Skeletal muscle tissue (tissue), 5 donors: Measurements from ENCODE around the gene FMO2. TPM values are rescaled to one million over a fixed set of nuclear protein-coding genes. Genes with fewer than 3 reads are reported as not detected.

Experiments
- H3K27ac ChIP-seq: one replicate; pipeline ENCODE4 v1.7.0; 2013; ENCODE audit warnings: mild to moderate bottlenecking, low read depth, low read length, inconsistent platforms
- H3K27me3 ChIP-seq, 3 donors: one replicate each; pipeline ENCODE4 v1.7.0; 2013; ENCODE audit warnings: low read length in 3 of 3; ENCODE audit not compliant: control insufficient read depth in 3 of 3, insufficient read depth in 3 of 3
- H3K36me3 ChIP-seq, 3 donors: one replicate each; pipeline ENCODE4 v1.7.0; 2013; ENCODE audit warnings: low read length in 3 of 3; ENCODE audit not compliant: control insufficient read depth in 3 of 3, insufficient read depth in 3 of 3
- H3K4me1 ChIP-seq, 3 donors: one replicate each; pipeline ENCODE4 v1.7.0; 2013; ENCODE audit warnings: low read length in 3 of 3, mild to moderate bottlenecking in 3 of 3; ENCODE audit not compliant: control insufficient read depth in 3 of 3, insufficient read depth in 3 of 3
- H3K4me3 ChIP-seq, 3 donors: one replicate each; pipeline ENCODE4 v1.7.0; 2013; ENCODE audit warnings: low read length in 3 of 3
- H3K9ac ChIP-seq, 3 donors: one replicate each; pipeline ENCODE4 v1.7.0; 2013; ENCODE audit warnings: low read length in 3 of 3, mild to moderate bottlenecking in 3 of 3, moderate library complexity in 2 of 3, low read depth in 1 of 3
- H3K9me3 ChIP-seq, 3 donors: one replicate each; pipeline ENCODE4 v1.7.0; 2013; ENCODE audit warnings: low read length in 3 of 3; ENCODE audit not compliant: control insufficient read depth in 3 of 3
- small RNA-seq: library from RNA; depleted of rRNA; stranded (forward); fragments of <200 nt; gene quantifications from one replicate; pipeline ENCODE3, GENCODE V24; 2014
- total RNA-seq: library from RNA; depleted of rRNA; stranded (reverse); fragments of >200 nt; gene quantifications from one replicate; pipeline ENCODE4 v1.2.3, GENCODE V29; 2014
- donor health status: Osteomylitis.

FMO2 gene
- total RNA-seq, 1 donor from 2014 or later: 0.52 TPM

- Histone ChIP-seq H3K4me1 (peaks cover 0 to 6% (median 2%) of the 10 kb centered on the region in 3 donors), H3K9ac (peak overlapping the region in 2 of 3 donors; percentile 59 to 70), H3K9me3 (no peaks in the 10 kb centered on the region)
These were observed 66.8 kb downstream of the FMO2 start for GRCh38 chr1:171251952-171252300.

GRCh38 chr1:171252482-171252881 is 67.4 kb downstream of the FMO2 start:
- H3K27me3 ChIP-seq: peaks cover 5 to 13% (median 8%) of the 10 kb centered on the region in 3 donors
- H3K9ac ChIP-seq: no peak overlapping the region
- H3K9me3 ChIP-seq: no peaks in the 10 kb centered on the region
- H3K4me3 ChIP-seq: no peak overlapping the region
- H3K4me1 ChIP-seq: peaks cover 0 to 12% (median 6%) of the 10 kb centered on the region in 3 donors
- H3K36me3 ChIP-seq: no peaks in the 10 kb centered on the region
- no peak overlapping the region for H3K27ac ChIP-seq

More at GRCh38 chr1:171251952-171252300, 66.8 kb downstream of the FMO2 start:
- Histone ChIP-seq H3K4me3 (peak overlapping the region; percentile 69 to 78 (median 77)), H3K36me3 (no peaks in the 10 kb centered on the region), H3K27me3 (peaks cover 5 to 13% (median 8%) of the 10 kb centered on the region in 3 donors), H3K27ac (no peak overlapping the region)

DNA sequence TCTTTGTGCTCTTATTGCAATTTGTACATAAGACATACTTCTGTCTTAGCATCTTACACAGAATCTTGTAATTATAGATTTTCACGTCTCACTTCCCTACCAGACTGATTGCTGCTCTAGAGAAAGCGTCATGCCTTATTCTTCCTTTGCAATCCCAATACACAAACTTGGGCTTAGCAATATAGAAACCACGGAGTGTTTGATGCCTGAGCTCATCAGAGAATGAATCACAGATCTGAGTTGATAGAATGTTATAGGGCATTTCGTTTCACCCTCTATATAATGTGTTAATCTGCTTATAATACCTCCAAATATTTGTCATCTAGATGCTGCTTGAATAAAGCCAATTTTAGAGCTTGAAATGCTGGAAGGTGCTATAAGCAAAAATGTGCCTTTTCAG is 69.8 kb downstream of the FMO2 start:
- Histone ChIP-seq H3K9ac (no peak overlapping the region), H3K27me3 (peaks cover 8 to 17% (median 8%) of the 10 kb centered on the region in 3 donors), H3K4me3 (no peak overlapping the region), H3K9me3 (no peaks in the 10 kb centered on the region), H3K4me1 (peaks cover 0 to 17% (median 7%) of the 10 kb centered on the region in 3 donors), H3K36me3 (no peaks in the 10 kb centered on the region), H3K27ac (no peak overlapping the region)

- Histone ChIP-seq H3K27ac (no peak overlapping the region), H3K9ac (no peak overlapping the region), H3K4me3 (no peak overlapping the region), H3K4me1 (peaks cover 0 to 10% (median 5%) of the 10 kb centered on the region in 3 donors), H3K9me3 (no peaks in the 10 kb centered on the region), H3K27me3 (peaks cover 4 to 14% (median 8%) of the 10 kb centered on the region in 3 donors), H3K36me3 (no peaks in the 10 kb centered on the region)
These were observed 72.0 kb downstream of the FMO2 start for GRCh38 chr1:171256940-171257606.

DNA sequence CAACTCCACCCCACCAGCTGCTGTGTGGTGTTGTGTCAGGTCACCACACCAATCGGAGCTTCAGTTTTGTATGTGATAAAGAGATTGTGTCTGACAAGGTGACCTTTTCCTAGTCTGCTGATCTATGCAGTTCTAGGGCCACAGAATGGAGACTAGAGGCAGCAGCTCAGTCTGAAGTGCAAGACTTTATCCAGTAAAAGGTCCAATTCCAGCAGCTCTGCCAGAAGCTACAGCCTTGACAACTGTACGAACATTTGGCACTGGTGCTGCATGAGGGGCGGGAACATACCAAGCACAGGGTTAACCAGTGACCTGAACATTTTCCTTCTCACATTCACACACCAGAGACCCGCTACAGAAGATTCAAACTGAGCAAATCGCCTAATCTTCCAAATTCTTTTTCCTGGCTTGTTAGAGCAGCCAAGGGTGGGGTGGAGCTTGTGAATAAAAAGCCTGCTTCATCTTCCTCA is 72.5 kb downstream of the FMO2 start:
- peaks cover 0 to 11% (median 3%) of the 10 kb centered on the region in 3 donors for H3K27me3 ChIP-seq
- no peak overlapping the region for H3K27ac ChIP-seq
- peaks cover 0 to 10% (median 5%) of the 10 kb centered on the region in 3 donors for H3K4me1 ChIP-seq
- no peaks in the 10 kb centered on the region for H3K9me3 ChIP-seq
- H3K36me3 ChIP-seq: no peaks in the 10 kb centered on the region
- H3K9ac ChIP-seq: no peak overlapping the region
- no peak overlapping the region for H3K4me3 ChIP-seq

GRCh38 chr1:171258429-171258828 is 73.3 kb downstream of the FMO2 start:
- peaks cover 0 to 10% (median 5%) of the 10 kb centered on the region in 3 donors for H3K4me1 ChIP-seq
- H3K27me3 ChIP-seq: peaks cover 0 to 9% (median 3%) of the 10 kb centered on the region in 3 donors
- H3K9ac ChIP-seq: no peak overlapping the region
- no peak overlapping the region for H3K27ac ChIP-seq
- no peak overlapping the region for H3K4me3 ChIP-seq
- H3K9me3 ChIP-seq: no peaks in the 10 kb centered on the region
- no peaks in the 10 kb centered on the region for H3K36me3 ChIP-seq

DNA sequence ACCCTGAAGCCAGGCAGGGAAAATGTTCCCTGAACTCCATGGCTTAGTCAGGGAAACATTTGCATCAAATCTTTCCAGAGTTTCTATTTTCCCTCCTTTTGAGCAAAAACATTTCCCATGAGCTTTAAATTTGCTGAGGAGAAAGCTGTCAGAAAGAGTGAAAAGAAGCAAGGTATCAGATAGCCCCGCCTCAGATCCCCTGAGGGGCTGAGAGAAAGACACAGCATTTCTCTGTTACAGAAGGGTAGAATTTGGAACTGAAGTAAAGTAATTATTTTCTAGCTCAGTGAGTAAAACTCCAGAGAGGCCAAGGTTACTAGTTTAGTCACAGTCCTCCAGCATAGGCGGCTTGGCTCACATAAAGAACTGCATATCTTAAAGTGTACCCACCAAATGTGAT is 73.8 kb downstream of the FMO2 start:
- Histone ChIP-seq H3K27ac (no peak overlapping the region), H3K4me3 (no peak overlapping the region), H3K9ac (no peak overlapping the region)

More for the DNA sequence above, 73.8 kb downstream of the FMO2 start:
- no peaks in the 10 kb centered on the region for H3K36me3 ChIP-seq
- peaks cover 0 to 9% (median 3%) of the 10 kb centered on the region in 3 donors for H3K27me3 ChIP-seq
- no peaks in the 10 kb centered on the region for H3K9me3 ChIP-seq
- peaks cover 0 to 10% (median 5%) of the 10 kb centered on the region in 3 donors for H3K4me1 ChIP-seq

Small RNAs within 50 kb of the gene (small RNA-seq; reads per million reads assigned to genes)
- not detected for gene RF00019

Other genes with a start within 250 kb of the FMO2 start
- not detected for gene MROH9, start 249.8 kb upstream of the FMO2 start, total RNA-seq
- not detected for gene FMO3, start 94.4 kb upstream of the FMO2 start, total RNA-seq
- 5.7 TPM for gene FMO1, start 63.2 kb downstream of the FMO2 start, total RNA-seq
- 2.6 TPM for gene FMO4, start 128.9 kb downstream of the FMO2 start, total RNA-seq